HepG2 (cell line): ENCODE data around the gene C11orf68.

ENCODE experiments used
- MZF1 ChIP-seq: sonication (generic); formaldehyde crosslinking; IDR thresholded peaks from 2 replicates; pipeline ENCODE4 v1.8.1; 2023; ENCODE audit warnings: mild to moderate bottlenecking, missing genetic modification reagents, borderline replicate concordance
- SMARCC2 ChIP-seq: fragments of 450-650 bp; IDR thresholded peaks from 2 replicates; pipeline ENCODE4 v1.6.1; 2017; ENCODE audit warnings: antibody characterized with exemption, mild to moderate bottlenecking

GRCh38 chr11:65885231-65885630 is 33.6 kb downstream of the C11orf68 start:
- TF ChIP-seq MZF1 (CRISPR knock-in tag) (no peak), SMARCC2 (no peak)
